Medulla oblongata (tissue), 1 donor: ENCODE measurements around the gene SOS1.
A peak's percentile ranks its signal among the peaks of the same experiment; 100 is the strongest.
"Not testable (repeated sequence)": the region's sequence is repeated elsewhere in the genome, so short reads cannot be mapped to it uniquely, and the experiment has no call there.

Experiments
- DNase-seq: peaks from one replicate; pipeline ENCODE4 v3.0.0-alpha.2; 2015; ENCODE audit errors: extremely low spot score

Gene SOS1

GRCh38 chr2:39107156-39107555 is 13.7 kb downstream of the SOS1 start:
- DNase-seq: peak; percentile 50

DNA sequence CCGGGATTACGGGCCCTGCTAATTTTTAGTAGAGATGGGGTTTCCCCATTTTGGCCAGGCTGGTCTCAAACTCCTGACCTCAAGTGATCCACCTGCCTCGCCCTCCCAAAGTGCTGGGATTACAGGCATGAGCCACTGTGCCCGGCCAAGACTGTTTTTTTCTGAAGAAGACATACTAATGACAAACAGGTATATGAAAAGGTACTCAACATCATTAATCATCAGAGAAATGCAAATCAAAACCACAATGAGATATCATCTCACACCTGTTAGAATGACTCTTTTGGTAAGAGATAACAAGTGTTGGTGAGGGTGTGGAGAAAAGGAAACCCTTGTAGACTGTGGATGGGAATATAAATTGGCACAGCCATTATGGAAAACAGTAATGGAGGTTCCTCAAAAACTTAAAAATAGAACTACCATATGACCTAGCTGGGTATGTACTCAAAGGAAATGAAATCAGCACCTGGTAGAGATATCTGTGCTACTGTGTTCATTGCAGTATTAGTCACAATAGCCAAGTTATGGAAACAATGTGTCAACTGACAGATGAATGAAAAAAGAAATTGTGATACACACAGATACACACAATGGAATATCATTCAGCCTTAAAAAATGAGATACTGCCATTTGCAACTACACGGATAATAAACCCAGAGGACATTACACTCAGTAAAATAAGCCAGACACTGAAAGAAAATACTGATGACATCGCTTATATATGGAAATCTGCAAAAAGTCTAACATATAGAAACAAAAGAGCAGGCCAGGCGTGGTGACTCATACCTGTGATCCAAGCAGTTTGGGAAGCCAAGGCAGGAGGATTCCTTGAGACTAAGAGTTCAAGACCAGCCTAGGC is 20.8 kb downstream of the SOS1 start:
- DNase-seq: no peak

GRCh38 chr2:39099310-39099869 is 21.5 kb downstream of the SOS1 start:
- no peak for DNase-seq

DNA sequence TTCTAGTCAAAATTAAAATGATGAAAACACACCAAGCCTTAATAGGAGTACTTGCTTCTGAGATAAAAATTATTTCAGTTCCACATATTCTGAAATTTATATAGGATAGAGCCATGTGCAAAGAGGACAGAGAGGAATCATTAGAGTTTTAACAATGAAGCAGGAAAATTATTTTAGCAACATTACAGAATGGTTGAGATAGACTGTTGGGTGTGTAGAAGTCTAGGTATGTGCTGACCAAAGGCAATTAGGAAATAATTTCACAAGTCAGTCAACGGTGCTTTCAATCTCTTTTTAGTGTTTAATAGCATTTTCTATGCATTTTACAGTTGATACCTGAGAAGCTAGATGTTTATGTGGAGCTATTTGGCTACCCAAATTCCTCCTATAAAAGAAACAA is 25.2 kb downstream of the SOS1 start:
- no peak for DNase-seq

- DNase-seq: no peak
Observed at GRCh38 chr2:39094717-39095363, 26.0 kb downstream of the SOS1 start.

GRCh38 chr2:39093218-39093898 is 27.5 kb downstream of the SOS1 start:
- no peak for DNase-seq

- DNase-seq: peak; percentile 25
Observed at GRCh38 chr2:39091543-39091942, 29.3 kb downstream of the SOS1 start.

DNA sequence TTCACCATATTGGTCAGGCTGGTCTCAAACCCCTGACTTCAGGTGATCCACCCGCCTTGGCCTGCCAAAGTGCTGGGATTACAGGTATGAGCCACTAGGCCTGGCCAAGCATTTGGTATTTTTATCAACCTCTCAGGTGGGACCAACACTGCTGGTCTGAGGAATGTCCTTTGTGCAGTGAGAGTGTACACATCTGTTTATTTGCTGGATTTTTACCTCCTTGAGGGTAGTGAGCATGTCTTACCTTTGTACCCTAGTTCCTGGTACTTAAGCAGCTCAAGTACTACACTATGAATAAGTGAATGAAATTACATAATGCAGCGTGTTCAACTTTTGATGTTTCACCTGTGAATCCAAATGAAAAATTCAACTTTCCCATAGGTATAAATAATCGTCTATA is 29.8 kb downstream of the SOS1 start:
- no peak for DNase-seq

- DNase-seq: no peak
Observed at GRCh38 chr2:39080152-39080551, 40.7 kb downstream of the SOS1 start.

DNA sequence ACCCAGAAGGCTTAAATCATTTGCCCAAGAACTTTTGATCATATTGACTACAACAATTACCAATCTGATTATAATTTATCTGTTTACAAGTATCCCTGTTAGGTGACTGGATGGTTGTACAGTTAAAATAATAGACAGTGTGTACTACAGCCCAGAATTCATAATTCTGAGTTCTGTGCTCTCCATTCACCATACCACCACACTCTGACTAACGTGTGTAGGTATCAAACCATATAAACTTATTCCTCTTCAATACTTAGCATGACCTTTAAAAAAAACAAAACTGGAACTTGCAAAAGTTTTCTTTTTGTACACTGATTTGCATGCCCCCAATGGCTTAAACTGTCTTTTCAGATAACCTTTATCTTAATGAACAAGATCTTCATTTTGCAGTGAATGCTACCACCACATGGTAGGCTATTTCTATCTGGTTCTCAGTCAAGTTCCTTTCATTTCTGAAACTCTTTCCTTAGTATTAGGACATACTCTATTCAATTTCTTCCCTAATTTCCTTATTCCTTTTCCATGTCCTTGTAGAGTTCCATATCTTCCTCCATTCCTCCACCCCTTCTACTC is 50.9 kb downstream of the SOS1 start:
- no peak for DNase-seq

- no peak for DNase-seq
Observed at GRCh38 chr2:39069136-39069515, 51.7 kb downstream of the SOS1 start.

GRCh38 chr2:39068299-39069135 is 52.3 kb downstream of the SOS1 start:
- DNase-seq: no peak

DNA sequence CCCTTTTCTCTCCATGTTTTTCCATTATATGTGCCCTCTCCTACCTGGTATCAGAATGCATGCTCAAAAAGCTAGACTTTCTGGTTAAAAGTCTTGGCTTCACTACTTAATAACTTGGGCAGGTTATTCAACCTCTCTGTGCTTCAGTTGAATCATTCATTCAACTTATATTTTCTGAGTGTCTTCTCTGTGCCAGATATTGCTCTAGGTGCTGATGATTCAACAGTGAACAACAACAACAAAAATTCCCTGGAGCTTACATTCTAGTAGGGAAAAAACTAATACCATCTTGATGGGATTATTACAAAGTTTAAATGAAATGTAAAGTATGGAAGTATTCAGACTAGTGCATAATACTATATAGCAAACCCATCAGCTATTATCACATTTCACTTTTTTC is 55.2 kb downstream of the SOS1 start:
- DNase-seq: no peak

DNA sequence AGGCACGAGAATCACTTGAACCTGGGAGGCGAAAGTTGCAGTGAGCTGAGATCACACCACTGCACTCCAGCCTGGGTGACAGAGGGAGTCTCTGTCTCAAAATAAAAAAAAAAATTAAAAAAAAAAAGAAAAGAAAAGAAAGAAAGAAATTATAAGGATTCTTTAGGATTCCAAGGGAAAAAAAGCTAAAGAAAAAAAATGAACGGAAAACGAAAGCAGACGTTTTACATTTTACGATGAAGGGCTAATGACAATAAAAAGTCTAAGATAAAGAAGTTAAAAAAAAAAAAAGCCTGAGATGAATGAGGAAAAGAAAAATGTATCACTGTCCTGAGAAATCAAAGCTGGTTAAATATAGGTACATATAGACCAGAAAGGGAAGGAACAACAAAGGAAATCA is 58.5 kb downstream of the SOS1 start:
- DNase-seq: no peak

- no peak for DNase-seq
Observed at GRCh38 chr2:39061280-39061679, 59.6 kb downstream of the SOS1 start.

GRCh38 chr2:39059366-39059952 is 61.4 kb downstream of the SOS1 start:
- peak; percentile 59 for DNase-seq

GRCh38 chr2:39058101-39058500 is 62.8 kb downstream of the SOS1 start:
- DNase-seq: no peak

DNA sequence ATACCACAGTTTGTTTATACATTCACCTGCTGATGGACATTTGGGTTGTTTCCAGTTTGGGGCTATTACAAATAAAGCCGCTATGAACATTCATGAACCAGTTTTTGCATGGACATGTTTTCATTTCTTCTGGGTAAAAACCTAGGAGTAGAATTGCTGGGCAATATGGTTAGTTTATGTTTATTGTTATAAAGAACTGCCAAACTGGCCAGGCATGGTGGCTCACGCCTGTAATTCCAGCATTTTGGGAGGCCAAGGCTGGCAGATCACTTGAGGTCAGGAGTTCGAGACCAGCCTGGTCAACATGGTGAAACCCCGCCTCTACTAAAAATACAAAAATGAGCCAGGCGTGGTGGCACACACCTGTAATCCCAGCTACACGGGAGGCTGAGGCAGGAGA is 68.2 kb downstream of the SOS1 start:
- not testable (repeated sequence) for DNase-seq

DNA sequence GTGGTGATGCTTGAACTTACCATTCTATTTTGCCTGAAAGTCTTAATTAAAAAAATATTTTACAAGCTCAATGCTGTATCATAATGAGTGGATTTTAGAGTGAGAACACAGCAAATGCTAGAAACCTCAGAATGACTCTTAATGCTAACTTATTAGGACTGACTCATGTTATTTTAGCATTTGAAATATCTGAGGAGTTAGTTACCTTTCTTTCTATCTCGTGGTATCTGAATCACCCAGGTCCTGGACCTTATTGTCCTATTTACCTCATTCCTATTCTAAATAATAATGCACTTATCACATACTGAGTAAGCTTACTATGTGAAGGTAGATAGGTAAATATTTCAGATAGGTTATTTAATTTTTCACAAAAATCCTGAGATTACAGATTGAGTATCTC is 70.7 kb downstream of the SOS1 start:
- no peak for DNase-seq

- no peak for DNase-seq
Observed at GRCh38 chr2:39039072-39039471, 81.8 kb downstream of the SOS1 start.

- no peak for DNase-seq
Observed at GRCh38 chr2:39033980-39034379, 86.9 kb downstream of the SOS1 start.
